ENCODE results near the gene OR8B8. TPM values are rescaled to one million over a fixed set of nuclear protein-coding genes. Genes with fewer than 3 reads are reported as not detected.

Gene OR8B8
- total and polyA plus RNA-seq, 7 donors: not detected

DNA sequence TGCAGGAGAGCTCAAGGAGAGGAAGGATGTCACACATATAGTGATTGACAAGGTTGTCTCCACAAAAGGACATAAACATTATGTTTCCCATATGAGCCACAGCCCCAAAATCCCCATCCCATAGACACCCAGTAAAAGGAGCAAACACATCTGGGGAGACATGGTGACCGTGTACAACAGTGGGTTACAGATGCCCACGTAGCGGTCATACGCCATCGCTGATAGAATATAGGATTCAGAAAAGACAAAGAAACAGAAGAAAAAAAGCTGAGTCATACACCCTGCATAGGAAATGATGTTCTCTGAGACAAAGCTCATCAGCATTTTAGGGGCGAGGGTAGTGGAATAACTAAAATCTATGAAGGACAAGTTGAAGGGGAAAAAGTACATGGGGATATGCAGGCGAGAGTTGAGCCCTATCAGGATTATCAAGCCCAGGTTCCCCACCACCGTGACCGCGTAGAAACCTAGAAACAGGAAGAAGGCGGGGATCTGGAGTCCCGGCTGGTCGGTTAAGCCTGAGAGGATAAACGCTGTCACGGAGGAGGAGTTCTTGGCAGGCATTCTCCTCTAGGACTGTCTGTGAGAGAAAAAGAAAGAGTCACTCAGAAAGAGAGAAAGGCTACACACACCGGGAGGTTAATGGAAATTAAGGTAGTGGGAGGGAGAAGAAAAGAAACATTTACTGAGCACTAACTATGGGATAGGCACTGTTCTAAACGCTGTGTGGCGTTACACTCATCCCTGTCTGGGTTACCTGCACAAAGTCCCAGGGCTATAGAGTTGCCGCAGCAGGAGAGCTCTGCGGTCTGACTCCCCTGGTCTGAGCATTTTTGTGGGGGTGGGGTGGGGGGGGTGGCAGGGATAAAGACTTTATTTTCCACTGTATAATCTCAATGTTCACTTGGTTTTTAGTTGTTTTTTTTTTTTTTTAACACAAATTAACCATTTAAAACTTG is 36.1 kb upstream of the OR8B8 start:
- ATAC-seq: no peak
- Histone ChIP-seq H3K4me3 (peak overlapping the region; percentile 20), H3K27me3 (ENCODE audit: insufficient read depth in 3 of 3, low read length in 2 of 3) (no peaks in the 10 kb centered on the region), H3K27ac (no peak overlapping the region), H3K4me1 (no peaks in the 10 kb centered on the region), H3K36me3 (ENCODE audit: insufficient read depth in 1 of 2, low read depth in 1 of 2) (no peaks in the 10 kb centered on the region), H3K9me3 (no peaks in the 10 kb centered on the region)
- intact Hi-C loops (cut with DNase I): no loop called here
- no peak for DNase-seq
- WGBS, 3 donors: 23 to 24% (median 24%) methylated on average over 20 of the region's 20 CpGs
- no peak for TF ChIP-seq CTCF (IDR thresholded peaks at IDR 0.05)

- H3K9me3 ChIP-seq: no peaks in the 10 kb centered on the region
- no peak overlapping the region for H3K27ac ChIP-seq
- intact Hi-C loops (cut with DNase I): no loop called here
- H3K4me3 ChIP-seq: no peak overlapping the region
- TF ChIP-seq CTCF (IDR thresholded peaks at IDR 0.05): no peak
- no peak for ATAC-seq
- 71 to 82% (median 78%) methylated on average over 3 of the region's 3 CpGs for WGBS, 3 donors
- H3K4me1 ChIP-seq: no peaks in the 10 kb centered on the region
- H3K27me3 ChIP-seq (ENCODE audit: insufficient read depth in 3 of 3, low read length in 2 of 3): no peaks in the 10 kb centered on the region
- DNase-seq: no peak
- no peaks in the 10 kb centered on the region for H3K36me3 ChIP-seq (ENCODE audit: insufficient read depth in 1 of 2, low read depth in 1 of 2)
These were observed 34.1 kb upstream of the OR8B8 start for GRCh38 chr11:124479561-124479960.

GRCh38 chr11:124475265-124475664 is 29.8 kb upstream of the OR8B8 start:
- H3K27me3 ChIP-seq (ENCODE audit: insufficient read depth in 3 of 3, low read length in 2 of 3): no peaks in the 10 kb centered on the region
- no peak overlapping the region for H3K4me3 ChIP-seq
- no peak for TF ChIP-seq CTCF (IDR thresholded peaks at IDR 0.05)
- ATAC-seq: no peak
- intact Hi-C loops (cut with DNase I): no loop called here
- no peak overlapping the region for H3K27ac ChIP-seq
- no peaks in the 10 kb centered on the region for H3K36me3 ChIP-seq (ENCODE audit: insufficient read depth in 1 of 2, low read depth in 1 of 2)
- 64 to 74% (median 65%) methylated on average over 2 of the region's 2 CpGs for WGBS, 3 donors
- DNase-seq: no peak
- H3K4me1 ChIP-seq: no peaks in the 10 kb centered on the region
- H3K9me3 ChIP-seq: no peaks in the 10 kb centered on the region

DNA sequence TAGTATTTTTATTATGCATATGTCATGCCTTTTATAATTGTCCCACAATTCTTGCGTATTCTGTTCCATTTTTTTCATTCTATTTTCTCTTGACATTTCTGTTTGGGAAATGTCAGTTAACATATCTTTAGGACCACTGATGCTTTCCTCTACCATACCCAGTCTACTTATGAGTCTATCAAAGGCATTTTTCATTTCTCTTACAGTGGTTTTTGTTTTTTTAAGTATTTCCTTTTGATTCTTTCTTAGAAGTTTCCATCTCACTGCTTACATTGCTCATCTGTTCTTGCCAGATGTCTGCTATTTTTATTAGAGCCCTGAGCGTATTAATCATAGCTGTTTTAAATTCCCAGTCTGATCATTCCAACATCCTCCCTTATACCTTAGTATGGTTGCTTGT is 29.3 kb upstream of the OR8B8 start:
- WGBS, 3 donors: 77 to 83% (median 82%) methylated on average over 2 of the region's 2 CpGs
- DNase-seq: no peak
- H3K9me3 ChIP-seq: no peaks in the 10 kb centered on the region
- H3K4me1 ChIP-seq: no peaks in the 10 kb centered on the region
- ATAC-seq: no peak
- H3K27ac ChIP-seq: no peak overlapping the region
- no peaks in the 10 kb centered on the region for H3K36me3 ChIP-seq (ENCODE audit: insufficient read depth in 1 of 2, low read depth in 1 of 2)
- intact Hi-C loops (cut with DNase I): no loop called here
- no peaks in the 10 kb centered on the region for H3K27me3 ChIP-seq (ENCODE audit: insufficient read depth in 3 of 3, low read length in 2 of 3)
- no peak for TF ChIP-seq CTCF (IDR thresholded peaks at IDR 0.05)
- no peak overlapping the region for H3K4me3 ChIP-seq

Data from psoas muscle (tissue), 8 donors.